ENCODE measurements around the gene CACNA2D4. TPM values are rescaled to one million over a fixed set of nuclear protein-coding genes. Genes with fewer than 3 reads are reported as not detected.

Gene CACNA2D4
- total and polyA plus RNA-seq, 2 donors (not counting 3 experiments of a cell fraction or from before 2014, with no cell fraction given), result 0.58 to 0.73 TPM

GRCh38 chr12:1791104-1791841 lies 127.2 kb downstream of the CACNA2D4 start:
- no peak overlapping the region for H2AFZ ChIP-seq (ENCODE audit: low read depth, low read length)
- no peak overlapping the region for H3K4me3 ChIP-seq (replicated peaks in 1 of 3; ENCODE audit: insufficient read depth in 1 of 3, low read depth in 1 of 3, low read length in 3 of 3)
- no peaks in the 10 kb centered on the region for H3K27me3 ChIP-seq (ENCODE audit: control insufficient read depth in 2 of 2, insufficient read depth in 2 of 2, low read length in 2 of 2)
- H3K79me2 ChIP-seq (ENCODE audit: control insufficient read depth, insufficient read depth, low read length), result no peaks in the 10 kb centered on the region
- peaks cover 0 to 5% of the 10 kb centered on the region in 2 experiments for H3K36me3 ChIP-seq (ENCODE audit: control insufficient read depth in 2 of 2, extremely low read depth in 1 of 2, insufficient read depth in 2 of 2, low read length in 2 of 2)
- BruUV-seq (replicated peaks), result no TSS peak
- H3K27ac ChIP-seq (ENCODE audit: insufficient read depth, low read depth, low read length), result no peak overlapping the region
- intact Hi-C loops (cut with micrococcal nuclease), result loop anchor here (1.0 kb wide), 3 partner anchors 100 to 157 kb away; partner anchors contain the start of gene ADIPOR2
- dilution Hi-C loops (cut with MboI; ENCODE audit: extremely low pct_ligation_motif_present, low sequenced_read_pairs), result no loop called here
- H3K9ac ChIP-seq (replicated peaks; ENCODE audit: extremely low read depth, insufficient read depth, low read length), result no peak overlapping the region
- H3K4me1 ChIP-seq (ENCODE audit: control insufficient read depth, extremely low read depth, insufficient read depth, low read length), result peaks cover 1% of the 10 kb centered on the region
- peak; percentile 74 for DNase-seq (ENCODE audit: low read depth, low spot score)
- ChIA-PET CTCF (interaction anchor here (0.6 to 8.1 kb wide), 46 partner anchors 9 to 673 kb away, joined by 3 to 840 read pairs (median 6); partner anchors contain the start of genes ADIPOR2 and DCP1B), POLR2A (interaction anchor here (0.7 to 1.3 kb wide), 5 partner anchors 100 to 156 kb away, joined by 3 to 7 read pairs (median 4); partner anchors contain the start of gene ADIPOR2)
- no peak for TF ChIP-seq MYC (IDR thresholded peaks at IDR 0.05; ENCODE audit: low read depth, low read length)
- peak; percentile 66 to 70 for TF ChIP-seq CTCF (IDR thresholded peaks at IDR 0.05; ENCODE audit: extremely low read depth in 1 of 2, insufficient read depth in 1 of 2, low read depth in 1 of 2, low read length in 2 of 2)
- no peaks in the 10 kb centered on the region for H3K9me3 ChIP-seq (replicated peaks; ENCODE audit: control insufficient read depth, insufficient read depth, low read length)
- H3K4me2 ChIP-seq (ENCODE audit: insufficient read depth, low read length), result no peak overlapping the region
- peak; percentile 82 for FAIRE-seq
- H3K9me1 ChIP-seq (replicated peaks; ENCODE audit: control insufficient read depth, extremely low read depth, insufficient read depth, low read length), result no peaks in the 10 kb centered on the region
- no peaks in the 10 kb centered on the region for H4K20me1 ChIP-seq (replicated peaks; ENCODE audit: control insufficient read depth, extremely low read depth, insufficient read depth, low read length)

GRCh38 chr12:1790444-1790843 lies 128.0 kb downstream of the CACNA2D4 start:
- Histone ChIP-seq H2AFZ (ENCODE audit: low read depth, low read length) (no peak overlapping the region), H3K79me2 (ENCODE audit: control insufficient read depth, insufficient read depth, low read length) (no peaks in the 10 kb centered on the region), H3K9me1 (replicated peaks; ENCODE audit: control insufficient read depth, extremely low read depth, insufficient read depth, low read length) (no peaks in the 10 kb centered on the region), H3K9me3 (replicated peaks; ENCODE audit: control insufficient read depth, insufficient read depth, low read length) (no peaks in the 10 kb centered on the region), H3K36me3 (ENCODE audit: control insufficient read depth in 2 of 2, extremely low read depth in 1 of 2, insufficient read depth in 2 of 2, low read length in 2 of 2) (peaks cover 0 to 8% of the 10 kb centered on the region in 2 experiments), H3K27ac (ENCODE audit: insufficient read depth, low read depth, low read length) (no peak overlapping the region), H3K9ac (replicated peaks; ENCODE audit: extremely low read depth, insufficient read depth, low read length) (no peak overlapping the region), H3K4me1 (ENCODE audit: control insufficient read depth, extremely low read depth, insufficient read depth, low read length) (no peaks in the 10 kb centered on the region), H3K4me3 (replicated peaks in 1 of 3; ENCODE audit: insufficient read depth in 1 of 3, low read depth in 1 of 3, low read length in 3 of 3) (no peak overlapping the region), H3K4me2 (ENCODE audit: insufficient read depth, low read length) (no peak overlapping the region), H4K20me1 (replicated peaks; ENCODE audit: control insufficient read depth, extremely low read depth, insufficient read depth, low read length) (no peaks in the 10 kb centered on the region), H3K27me3 (ENCODE audit: control insufficient read depth in 2 of 2, insufficient read depth in 2 of 2, low read length in 2 of 2) (no peaks in the 10 kb centered on the region)
- BruUV-seq (replicated peaks), result no TSS peak
- intact Hi-C loops (cut with micrococcal nuclease) (no loop called here), dilution Hi-C loops (cut with MboI; ENCODE audit: extremely low pct_ligation_motif_present, low sequenced_read_pairs) (no loop called here)
- FAIRE-seq, result no peak
- CTCF ChIA-PET, result interaction anchor here (0.9 to 8.1 kb wide), 36 partner anchors 8 to 672 kb away, joined by 3 to 840 read pairs (median 11); partner anchors contain the start of genes ADIPOR2 and DCP1B
- POLR2A ChIA-PET, result interaction anchor here (0.7 to 1.3 kb wide), 3 partner anchors 100 to 138 kb away, joined by 3 to 7 read pairs (median 4); partner anchors contain the start of gene ADIPOR2
- no peak for DNase-seq (ENCODE audit: low read depth, low spot score)
- TF ChIP-seq GATA2 (IDR thresholded peaks at IDR 0.05; ENCODE audit: insufficient read depth, insufficient read length, low read depth, low read length), result no peak
- TF ChIP-seq CTCF (IDR thresholded peaks at IDR 0.05; ENCODE audit: extremely low read depth in 1 of 2, insufficient read depth in 1 of 2, low read depth in 1 of 2, low read length in 2 of 2), result no peak
- no peak for TF ChIP-seq MAX (IDR thresholded peaks at IDR 0.05; ENCODE audit: insufficient read depth, insufficient read length)
- no peak for TF ChIP-seq POLR2A (IDR thresholded peaks at IDR 0.05; ENCODE audit: low read depth, low read length)
- no peak for TF ChIP-seq MYC (IDR thresholded peaks at IDR 0.05; ENCODE audit: low read depth, low read length)
- no peak for TF ChIP-seq EZH2 (IDR thresholded peaks at IDR 0.05; ENCODE audit: borderline replicate concordance, low read depth, low read length, severe bottlenecking)
- no peak for TF ChIP-seq JUN (IDR thresholded peaks at IDR 0.05; ENCODE audit: borderline replicate concordance, insufficient read depth, insufficient read length, low read depth)
- TF ChIP-seq POLR2AphosphoS5 (IDR thresholded peaks at IDR 0.05; ENCODE audit: insufficient read depth, low read depth, low read length), result no peak
- TF ChIP-seq FOS (IDR thresholded peaks at IDR 0.05; ENCODE audit: borderline replicate concordance, insufficient read depth, low read length), result no peak

Measured in endothelial cell of umbilical vein (primary cell).